ENCODE data around the gene NRROS. TPM values are rescaled to one million over a fixed set of nuclear protein-coding genes. Genes with fewer than 3 reads are reported as not detected.
"Not testable (repeated sequence)": the region's sequence is repeated elsewhere in the genome, so short reads cannot be mapped to it uniquely, and the experiment has no call there.

Gene NRROS
- total RNA-seq (10 to 100 TPM; 15.6 to 17.0 TPM), polyA plus RNA-seq (3.5 TPM)

GRCh38 chr3:196639483-196640296 is at the start of gene NRROS:
NRROS (plus strand) TSS chr3:196639694; CDS start chr3:196654540, 14,846 bp downstream.
- ChIA-PET POLR2A (interaction anchor here (1.0 to 1.3 kb wide), 5 partner anchors 11 to 100 kb away, joined by 3 to 6 read pairs (median 3); partner anchors contain the start of genes CEP19, PAK2 and PIGX), CTCF (interaction anchor here (1.0 to 4.9 kb wide), 6 partner anchors 8 to 45 kb away, joined by 3 to 27 read pairs (median 4); no protein-coding TSS in a partner anchor)
- DNase-seq = peak; percentile 38 to 73 (median 50)
- peaks cover 61 to 79% (median 76%) of the 10 kb centered on the region in 3 donors for H3K4me1 Mint-ChIP-seq
- peak within 1 kb of the TSS; percentile 86 for H3K4me3 ChIP-seq (ENCODE audit: low read length)
- peaks cover 0 to 12% (median 4%) of the 10 kb centered on the region in 3 donors for H3K36me3 Mint-ChIP-seq
- no peaks in the 10 kb centered on the region for H3K9me3 Mint-ChIP-seq
- peak within 1 kb of the TSS; percentile 69 to 97 (median 93) for H3K27ac Mint-ChIP-seq
- peak within 1 kb of the TSS; percentile 71 for H3K27ac ChIP-seq (ENCODE audit: low read depth, low read length)
- no peaks in the 10 kb centered on the region for H3K27me3 Mint-ChIP-seq
- no peaks in the 10 kb centered on the region for H3K9me3 ChIP-seq (ENCODE audit: low read length)
- H3K4me3 Mint-ChIP-seq = peak within 1 kb of the TSS; percentile 71 to 98 (median 86)
- H3K4me1 ChIP-seq (ENCODE audit: insufficient read depth, low read length) = peaks cover 51% of the 10 kb centered on the region
- H3K27me3 ChIP-seq (ENCODE audit: insufficient read depth, low read length, poor library complexity, severe bottlenecking) = no peaks in the 10 kb centered on the region
- no peaks in the 10 kb centered on the region for H3K36me3 ChIP-seq (ENCODE audit: insufficient read depth, low read length)

- no peaks in the 10 kb centered on the region for H3K36me3 ChIP-seq (ENCODE audit: insufficient read depth, low read length)
- H3K27ac ChIP-seq (ENCODE audit: low read depth, low read length) = no peak overlapping the region
- Mint-ChIP-seq H3K4me3 (no peak overlapping the region), H3K4me1 (no peaks in the 10 kb centered on the region), H3K36me3 (peaks cover 0 to 21% (median 8%) of the 10 kb centered on the region in 3 donors), H3K27ac (no peak overlapping the region), H3K9me3 (no peaks in the 10 kb centered on the region), H3K27me3 (peaks cover 0 to 7% of the 10 kb centered on the region in 2 donors)
- H3K27me3 ChIP-seq (ENCODE audit: insufficient read depth, low read length, poor library complexity, severe bottlenecking) = no peaks in the 10 kb centered on the region
- DNase-seq = no peak
- H3K4me1 ChIP-seq (ENCODE audit: insufficient read depth, low read length) = no peaks in the 10 kb centered on the region
- ChIA-PET CTCF (interaction anchor here (1.4 to 2.4 kb wide), 2 partner anchors 14 to 19 kb away, joined by 4 to 8 read pairs; no protein-coding TSS in a partner anchor), POLR2A (no interaction called here)
- no peak overlapping the region for H3K4me3 ChIP-seq (ENCODE audit: low read length)
- H3K9me3 ChIP-seq (ENCODE audit: low read length) = no peaks in the 10 kb centered on the region
Measured at GRCh38 chr3:196590279-196590678, 49.2 kb upstream of the NRROS start.

DNA sequence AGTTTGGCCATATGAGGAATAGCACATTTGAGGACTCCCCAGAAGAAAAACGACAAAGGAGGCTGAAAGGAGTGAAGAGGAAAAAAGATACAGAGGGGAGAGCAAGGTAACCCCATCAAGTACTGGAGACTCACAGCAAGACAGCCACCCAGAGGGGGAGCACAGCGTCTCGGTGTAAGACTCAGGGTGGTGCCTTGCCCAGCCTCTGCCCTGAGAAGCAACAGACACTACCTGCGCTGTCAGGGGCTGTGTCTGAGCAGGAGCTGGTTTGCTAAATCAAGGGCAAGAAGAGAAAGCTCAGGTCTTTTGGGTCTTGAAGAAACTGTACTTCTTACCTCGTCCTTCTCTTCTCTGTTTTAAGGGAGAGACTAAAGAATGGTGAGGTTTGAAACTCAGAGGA is 43.1 kb upstream of the NRROS start:
- H3K4me1 Mint-ChIP-seq = peaks cover 10 to 15% (median 10%) of the 10 kb centered on the region in 3 donors
- ChIA-PET CTCF (no interaction called here), POLR2A (no interaction called here)
- H3K27me3 Mint-ChIP-seq = peaks cover 3 to 20% of the 10 kb centered on the region in 2 donors
- H3K36me3 Mint-ChIP-seq = no peaks in the 10 kb centered on the region
- no peaks in the 10 kb centered on the region for H3K9me3 Mint-ChIP-seq
- H3K27me3 ChIP-seq (ENCODE audit: insufficient read depth, low read length, poor library complexity, severe bottlenecking) = no peaks in the 10 kb centered on the region
- DNase-seq = no peak
- H3K4me3 ChIP-seq (ENCODE audit: low read length) = no peak overlapping the region
- no peaks in the 10 kb centered on the region for H3K4me1 ChIP-seq (ENCODE audit: insufficient read depth, low read length)
- H3K4me3 Mint-ChIP-seq = peak overlapping the region in 2 of 7 donors; percentile 1 to 4
- no peak overlapping the region for H3K27ac Mint-ChIP-seq
- no peak overlapping the region for H3K27ac ChIP-seq (ENCODE audit: low read depth, low read length)
- H3K9me3 ChIP-seq (ENCODE audit: low read length) = no peaks in the 10 kb centered on the region
- H3K36me3 ChIP-seq (ENCODE audit: insufficient read depth, low read length) = no peaks in the 10 kb centered on the region

DNA sequence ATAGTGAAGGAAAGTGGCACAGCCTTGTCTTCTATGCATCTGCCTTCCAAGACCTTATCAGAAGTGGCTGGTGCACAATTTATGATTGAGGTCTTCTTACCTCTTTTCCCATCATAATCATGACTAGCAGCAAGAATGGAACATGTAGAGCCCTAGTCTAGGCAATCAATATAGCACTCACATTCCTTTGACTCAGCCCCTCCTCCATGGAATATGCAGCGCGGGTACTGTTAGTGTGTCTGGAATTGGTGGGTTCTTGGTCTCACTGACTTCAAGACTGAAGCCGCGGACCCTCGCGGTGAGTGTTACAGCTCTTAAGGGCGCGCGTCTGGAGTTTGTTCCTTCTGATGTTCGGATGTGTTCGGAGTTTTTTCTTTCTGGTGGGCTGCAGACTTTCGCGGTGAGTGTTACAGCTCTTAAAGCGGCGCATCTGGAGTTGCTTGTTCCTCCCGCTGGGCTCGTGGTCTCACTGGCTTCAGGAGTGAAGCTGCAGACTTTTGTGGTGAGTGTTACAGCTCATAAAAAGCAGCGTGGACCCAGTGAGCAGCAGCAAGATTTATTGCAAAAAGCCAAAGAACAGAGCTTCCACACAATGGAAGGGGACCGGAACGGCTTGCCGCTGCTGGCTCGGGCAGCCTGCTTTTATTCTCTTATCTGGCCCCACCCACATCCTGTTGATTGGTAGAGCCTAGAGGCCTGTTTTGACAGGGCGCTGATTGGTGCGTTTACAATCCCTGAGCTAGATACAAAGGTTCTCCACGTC is 41.3 kb upstream of the NRROS start:
- CTCF ChIA-PET = interaction anchor here (1.7 to 2.1 kb wide), 2 partner anchors 11 to 87 kb away, joined by 6 to 11 read pairs; no protein-coding TSS in a partner anchor
- peak; percentile 11 to 60 (median 48) for DNase-seq
- H3K4me3 Mint-ChIP-seq = peak overlapping the region; percentile 71 to 90 (median 86)
- H3K4me1 ChIP-seq (ENCODE audit: insufficient read depth, low read length); H3K27ac ChIP-seq (ENCODE audit: low read depth, low read length); H3K36me3 ChIP-seq (ENCODE audit: insufficient read depth, low read length); H3K27me3 ChIP-seq (ENCODE audit: insufficient read depth, low read length, poor library complexity, severe bottlenecking); H3K9me3 Mint-ChIP-seq; H3K9me3 ChIP-seq (ENCODE audit: low read length); H3K36me3 Mint-ChIP-seq: not testable (repeated sequence)
- peaks cover 10 to 15% (median 10%) of the 10 kb centered on the region in 3 donors for H3K4me1 Mint-ChIP-seq
- H3K27ac Mint-ChIP-seq = peak overlapping the region in 4 of 8 donors; percentile 29 to 87 (median 51)
- H3K27me3 Mint-ChIP-seq = peaks cover 5 to 20% of the 10 kb centered on the region in 2 donors
- POLR2A ChIA-PET = interaction anchor here (1.9 kb wide), 1 partner anchor 30 kb away, joined by 4 read pairs; the partner anchor contains the start of genes FBXO45 and WDR53
- H3K4me3 ChIP-seq (ENCODE audit: low read length) = peak overlapping the region; percentile 47

DNA sequence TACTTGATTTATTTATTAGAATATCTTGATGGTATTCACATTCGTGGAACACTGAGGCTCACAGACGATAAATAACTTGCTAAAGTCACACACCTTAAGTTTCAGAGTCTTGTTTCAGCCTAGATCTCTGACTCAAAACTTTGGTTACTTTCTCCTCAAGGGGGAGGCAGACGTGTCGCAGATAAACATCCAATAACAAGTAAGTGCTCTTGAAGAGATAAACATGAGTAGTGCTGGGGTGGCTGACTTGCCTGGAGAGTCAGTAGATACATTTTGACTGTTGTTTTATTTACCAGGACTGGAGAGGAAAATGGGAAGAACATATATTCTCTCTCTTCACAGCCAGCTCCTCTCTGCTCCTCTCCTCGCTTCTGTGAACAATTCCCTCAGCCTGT is 39.8 kb upstream of the NRROS start:
- no peak for DNase-seq
- no peaks in the 10 kb centered on the region for H3K36me3 Mint-ChIP-seq
- ChIA-PET POLR2A (no interaction called here), CTCF (interaction anchor here (1.7 kb wide), 1 partner anchor 9 kb away, joined by 6 read pairs; no protein-coding TSS in a partner anchor)
- H3K9me3 ChIP-seq (ENCODE audit: low read length) = no peaks in the 10 kb centered on the region
- H3K4me3 Mint-ChIP-seq = no peak overlapping the region
- no peak overlapping the region for H3K4me3 ChIP-seq (ENCODE audit: low read length)
- H3K4me1 ChIP-seq (ENCODE audit: insufficient read depth, low read length) = peaks cover 6% of the 10 kb centered on the region
- H3K36me3 ChIP-seq (ENCODE audit: insufficient read depth, low read length) = no peaks in the 10 kb centered on the region
- H3K27ac Mint-ChIP-seq = no peak overlapping the region
- H3K9me3 Mint-ChIP-seq = no peaks in the 10 kb centered on the region
- peaks cover 14 to 20% (median 15%) of the 10 kb centered on the region in 3 donors for H3K4me1 Mint-ChIP-seq
- H3K27me3 Mint-ChIP-seq = peaks cover 5 to 19% of the 10 kb centered on the region in 2 donors
- no peak overlapping the region for H3K27ac ChIP-seq (ENCODE audit: low read depth, low read length)
- H3K27me3 ChIP-seq (ENCODE audit: insufficient read depth, low read length, poor library complexity, severe bottlenecking) = no peaks in the 10 kb centered on the region

GRCh38 chr3:196600359-196600758 is 39.1 kb upstream of the NRROS start:
- POLR2A ChIA-PET = no interaction called here
- Histone ChIP-seq H3K27ac (ENCODE audit: low read depth, low read length) (no peak overlapping the region), H3K9me3 (ENCODE audit: low read length) (no peaks in the 10 kb centered on the region), H3K36me3 (ENCODE audit: insufficient read depth, low read length) (no peaks in the 10 kb centered on the region), H3K4me1 (ENCODE audit: insufficient read depth, low read length) (peaks cover 6% of the 10 kb centered on the region), H3K27me3 (ENCODE audit: insufficient read depth, low read length, poor library complexity, severe bottlenecking) (no peaks in the 10 kb centered on the region), H3K4me3 (ENCODE audit: low read length) (no peak overlapping the region)
- H3K4me1 Mint-ChIP-seq = peaks cover 14 to 22% (median 15%) of the 10 kb centered on the region in 3 donors
- DNase-seq = no peak
- no peak overlapping the region for H3K27ac Mint-ChIP-seq
- H3K27me3 Mint-ChIP-seq = peaks cover 5 to 16% of the 10 kb centered on the region in 2 donors
- CTCF ChIA-PET = no interaction called here
- no peaks in the 10 kb centered on the region for H3K36me3 Mint-ChIP-seq
- H3K4me3 Mint-ChIP-seq = peak overlapping the region in 1 of 7 donors; percentile 48
- no peaks in the 10 kb centered on the region for H3K9me3 Mint-ChIP-seq

DNA sequence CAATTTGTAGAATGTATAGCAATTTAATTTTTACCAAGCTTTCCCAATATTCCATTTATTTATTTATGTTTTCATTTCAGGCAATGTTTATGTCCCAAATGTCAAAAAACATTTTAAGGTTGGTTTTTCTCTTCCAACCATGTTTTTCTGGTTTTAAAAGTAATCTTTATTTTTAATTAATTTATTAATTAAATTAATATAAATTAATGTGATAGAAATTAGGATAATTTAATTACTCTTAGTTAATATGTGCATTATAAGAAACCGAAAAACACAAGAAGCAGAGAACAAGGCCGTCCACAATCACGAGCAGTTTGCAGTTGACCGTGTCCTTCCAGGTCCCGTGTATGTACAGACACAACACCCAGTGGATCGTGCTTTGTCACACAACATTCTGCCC is 36.8 kb upstream of the NRROS start:
- H3K27me3 Mint-ChIP-seq = peaks cover 5 to 9% of the 10 kb centered on the region in 2 donors
- H3K36me3 ChIP-seq (ENCODE audit: insufficient read depth, low read length) = no peaks in the 10 kb centered on the region
- H3K27me3 ChIP-seq (ENCODE audit: insufficient read depth, low read length, poor library complexity, severe bottlenecking) = no peaks in the 10 kb centered on the region
- peaks cover 6% of the 10 kb centered on the region for H3K4me1 ChIP-seq (ENCODE audit: insufficient read depth, low read length)
- no peak overlapping the region for H3K27ac Mint-ChIP-seq
- no peaks in the 10 kb centered on the region for H3K9me3 ChIP-seq (ENCODE audit: low read length)
- H3K4me1 Mint-ChIP-seq = peaks cover 14 to 16% (median 15%) of the 10 kb centered on the region in 3 donors
- DNase-seq = no peak
- H3K9me3 Mint-ChIP-seq = no peaks in the 10 kb centered on the region
- no peak overlapping the region for H3K27ac ChIP-seq (ENCODE audit: low read depth, low read length)
- ChIA-PET CTCF (interaction anchor here (12.7 kb wide), 1 partner anchor 84 kb away, joined by 160 read pairs; no protein-coding TSS in a partner anchor), POLR2A (interaction anchor here (0.6 kb wide), 1 partner anchor 19 kb away, joined by 3 read pairs; no protein-coding TSS in a partner anchor)
- H3K4me3 Mint-ChIP-seq = no peak overlapping the region
- no peaks in the 10 kb centered on the region for H3K36me3 Mint-ChIP-seq
- H3K4me3 ChIP-seq (ENCODE audit: low read length) = no peak overlapping the region

All from CD8-positive, alpha-beta memory T cell (primary cell).